ENCODE data around the gene CD248.
A peak's percentile ranks its signal among the peaks of the same experiment; 100 is the strongest.
"Not testable (repeated sequence)": the region's sequence is repeated elsewhere in the genome, so short reads cannot be mapped to it uniquely, and the experiment has no call there.

The CD248 gene, protein sequence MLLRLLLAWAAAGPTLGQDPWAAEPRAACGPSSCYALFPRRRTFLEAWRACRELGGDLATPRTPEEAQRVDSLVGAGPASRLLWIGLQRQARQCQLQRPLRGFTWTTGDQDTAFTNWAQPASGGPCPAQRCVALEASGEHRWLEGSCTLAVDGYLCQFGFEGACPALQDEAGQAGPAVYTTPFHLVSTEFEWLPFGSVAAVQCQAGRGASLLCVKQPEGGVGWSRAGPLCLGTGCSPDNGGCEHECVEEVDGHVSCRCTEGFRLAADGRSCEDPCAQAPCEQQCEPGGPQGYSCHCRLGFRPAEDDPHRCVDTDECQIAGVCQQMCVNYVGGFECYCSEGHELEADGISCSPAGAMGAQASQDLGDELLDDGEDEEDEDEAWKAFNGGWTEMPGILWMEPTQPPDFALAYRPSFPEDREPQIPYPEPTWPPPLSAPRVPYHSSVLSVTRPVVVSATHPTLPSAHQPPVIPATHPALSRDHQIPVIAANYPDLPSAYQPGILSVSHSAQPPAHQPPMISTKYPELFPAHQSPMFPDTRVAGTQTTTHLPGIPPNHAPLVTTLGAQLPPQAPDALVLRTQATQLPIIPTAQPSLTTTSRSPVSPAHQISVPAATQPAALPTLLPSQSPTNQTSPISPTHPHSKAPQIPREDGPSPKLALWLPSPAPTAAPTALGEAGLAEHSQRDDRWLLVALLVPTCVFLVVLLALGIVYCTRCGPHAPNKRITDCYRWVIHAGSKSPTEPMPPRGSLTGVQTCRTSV

GRCh38 chr11:66316849-66317251 is at the start of gene CD248:
Gene CD248 (minus strand): TSS chr11:66317044. CDS start chr11:66317027, 17 bp downstream.
- no peaks in the 10 kb centered on the region for H3K9me3 Mint-ChIP-seq (ENCODE audit: low read depth)
- peaks cover 62% of the 10 kb centered on the region for H3K4me1 Mint-ChIP-seq (ENCODE audit: low read depth)
- H3K27me3 Mint-ChIP-seq: no peaks in the 10 kb centered on the region
- peak within 1 kb of the TSS; percentile 97 for H3K27ac Mint-ChIP-seq
- peaks cover 2% of the 10 kb centered on the region for H3K36me3 Mint-ChIP-seq
- peak within 1 kb of the TSS; percentile 87 for H3K4me3 Mint-ChIP-seq

- no peaks in the 10 kb centered on the region for H3K9me3 Mint-ChIP-seq (ENCODE audit: low read depth)
- peaks cover 7% of the 10 kb centered on the region for H3K4me1 Mint-ChIP-seq (ENCODE audit: low read depth)
- no peaks in the 10 kb centered on the region for H3K27me3 Mint-ChIP-seq
- H3K27ac Mint-ChIP-seq: no peak overlapping the region
- no peak overlapping the region for H3K4me3 Mint-ChIP-seq
- no peaks in the 10 kb centered on the region for H3K36me3 Mint-ChIP-seq
Measured at GRCh38 chr11:66365711-66366619, 49.1 kb upstream of the CD248 start.

DNA sequence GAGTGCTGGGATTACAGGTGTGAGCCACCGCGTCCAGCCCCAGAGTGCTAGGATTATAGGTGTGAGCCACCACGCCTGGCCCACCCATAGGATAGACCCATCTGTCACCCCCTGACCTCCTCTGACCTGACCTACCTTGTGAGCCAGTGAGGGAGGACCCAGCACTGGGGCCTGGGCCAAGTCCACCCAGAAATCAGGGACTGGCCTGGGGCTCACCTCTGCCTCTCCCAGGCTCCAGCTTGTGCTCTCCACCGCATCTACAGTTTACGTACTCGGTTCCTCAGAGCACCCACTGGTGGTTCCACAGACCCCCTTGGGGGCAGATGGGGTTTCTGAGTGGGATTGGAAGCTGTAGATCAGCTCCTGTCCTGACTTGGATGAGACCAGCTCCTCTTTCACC is 48.3 kb upstream of the CD248 start:
- peaks cover 2% of the 10 kb centered on the region for H3K4me1 Mint-ChIP-seq (ENCODE audit: low read depth)
- H3K36me3 Mint-ChIP-seq: no peaks in the 10 kb centered on the region
- no peaks in the 10 kb centered on the region for H3K9me3 Mint-ChIP-seq (ENCODE audit: low read depth)
- no peak overlapping the region for H3K4me3 Mint-ChIP-seq
- H3K27me3 Mint-ChIP-seq: no peaks in the 10 kb centered on the region
- H3K27ac Mint-ChIP-seq: no peak overlapping the region

- H3K27me3 Mint-ChIP-seq: no peaks in the 10 kb centered on the region
- no peaks in the 10 kb centered on the region for H3K4me1 Mint-ChIP-seq (ENCODE audit: low read depth)
- no peak overlapping the region for H3K27ac Mint-ChIP-seq
- no peak overlapping the region for H3K4me3 Mint-ChIP-seq
- no peaks in the 10 kb centered on the region for H3K36me3 Mint-ChIP-seq
- no peaks in the 10 kb centered on the region for H3K9me3 Mint-ChIP-seq (ENCODE audit: low read depth)
Measured at GRCh38 chr11:66363805-66364535, 47.1 kb upstream of the CD248 start.

DNA sequence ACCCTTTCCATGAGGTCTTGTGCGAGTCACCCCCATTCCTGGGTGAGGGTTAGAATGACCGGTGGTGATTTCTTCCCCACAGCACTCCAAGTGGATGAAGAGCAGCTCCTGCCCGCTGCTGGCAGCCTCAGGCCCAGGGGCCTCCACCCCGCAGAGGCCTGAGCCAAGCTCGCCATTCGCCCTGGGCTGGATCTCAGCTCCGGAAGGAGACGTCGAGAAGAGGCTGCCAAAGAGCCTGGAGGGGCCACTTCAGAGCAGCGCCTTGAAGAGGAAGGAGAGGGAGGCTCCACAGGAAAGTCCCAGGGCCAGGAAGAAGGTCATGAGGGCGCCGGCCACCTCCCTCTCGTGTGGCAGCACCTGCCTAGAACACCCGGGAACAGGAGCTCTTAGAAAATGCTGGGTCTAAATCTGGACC is 46.4 kb upstream of the CD248 start:
- Mint-ChIP-seq H3K36me3 (no peaks in the 10 kb centered on the region), H3K9me3 (ENCODE audit: low read depth) (no peaks in the 10 kb centered on the region), H3K4me1 (ENCODE audit: low read depth) (no peaks in the 10 kb centered on the region), H3K27me3 (no peaks in the 10 kb centered on the region), H3K4me3 (no peak overlapping the region), H3K27ac (no peak overlapping the region)

DNA sequence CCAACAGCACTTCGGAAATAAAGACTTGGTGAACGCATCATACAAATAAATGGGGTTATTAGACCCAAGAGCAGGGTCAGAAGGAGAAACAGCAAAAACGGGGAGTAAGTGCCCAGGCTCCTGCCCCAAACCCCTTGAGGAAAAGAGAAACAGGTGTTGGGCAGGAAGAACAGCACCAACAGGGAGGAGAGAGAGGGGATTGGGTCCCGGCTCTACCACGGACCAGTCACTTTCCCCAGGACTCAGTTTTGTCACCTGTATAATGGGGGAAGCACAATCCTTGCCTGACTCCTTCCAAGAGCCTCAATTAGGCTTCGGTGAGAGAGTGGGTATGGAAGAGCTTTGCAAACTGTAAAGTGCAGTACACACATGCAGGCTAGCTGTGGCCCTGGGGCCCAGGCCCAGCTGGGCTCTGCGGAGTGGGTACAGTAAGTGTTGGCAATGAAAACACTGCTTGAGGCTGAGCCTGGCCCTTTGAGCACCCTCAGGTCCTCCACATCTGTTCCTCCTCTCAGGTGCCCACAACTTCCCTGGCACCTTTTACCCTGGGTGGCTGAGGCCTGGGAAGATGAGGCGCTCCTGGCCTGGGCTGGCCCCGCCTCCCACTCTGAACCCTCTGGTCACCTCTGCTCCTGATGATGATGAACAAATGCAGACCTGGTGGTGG is 45.8 kb upstream of the CD248 start:
- no peaks in the 10 kb centered on the region for H3K27me3 Mint-ChIP-seq
- no peaks in the 10 kb centered on the region for H3K9me3 Mint-ChIP-seq (ENCODE audit: low read depth)

DNA sequence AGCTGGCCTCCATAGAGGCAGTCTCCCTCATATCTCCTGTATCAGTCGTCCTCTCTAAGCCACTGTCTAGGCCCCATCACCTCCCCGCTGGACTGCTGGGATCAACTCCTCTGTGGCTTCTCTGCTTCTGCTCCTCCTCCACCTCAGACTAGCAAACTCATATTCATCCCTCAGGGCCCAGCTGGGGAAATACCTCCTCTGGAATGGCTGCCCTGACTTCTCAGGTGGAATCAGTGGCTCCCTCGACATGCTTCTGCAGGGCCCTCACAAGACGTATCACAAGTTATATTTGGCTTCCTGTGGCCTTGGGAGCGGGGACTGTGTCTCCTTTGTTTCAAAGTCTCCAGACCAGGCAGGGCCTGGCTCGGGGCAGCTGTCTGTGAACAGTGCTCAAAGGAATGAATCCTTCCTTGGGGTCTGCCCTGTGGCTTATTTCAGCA is 44.7 kb upstream of the CD248 start:
- no peaks in the 10 kb centered on the region for H3K4me1 Mint-ChIP-seq (ENCODE audit: low read depth)
- H3K27me3 Mint-ChIP-seq: no peaks in the 10 kb centered on the region
- H3K9me3 Mint-ChIP-seq (ENCODE audit: low read depth): no peaks in the 10 kb centered on the region
- H3K27ac Mint-ChIP-seq: no peak overlapping the region
- H3K4me3 Mint-ChIP-seq: no peak overlapping the region
- no peaks in the 10 kb centered on the region for H3K36me3 Mint-ChIP-seq

More for the DNA sequence above, 45.8 kb upstream of the CD248 start:
- no peaks in the 10 kb centered on the region for H3K36me3 Mint-ChIP-seq
- no peak overlapping the region for H3K4me3 Mint-ChIP-seq
- no peak overlapping the region for H3K27ac Mint-ChIP-seq
- H3K4me1 Mint-ChIP-seq (ENCODE audit: low read depth): no peaks in the 10 kb centered on the region

DNA sequence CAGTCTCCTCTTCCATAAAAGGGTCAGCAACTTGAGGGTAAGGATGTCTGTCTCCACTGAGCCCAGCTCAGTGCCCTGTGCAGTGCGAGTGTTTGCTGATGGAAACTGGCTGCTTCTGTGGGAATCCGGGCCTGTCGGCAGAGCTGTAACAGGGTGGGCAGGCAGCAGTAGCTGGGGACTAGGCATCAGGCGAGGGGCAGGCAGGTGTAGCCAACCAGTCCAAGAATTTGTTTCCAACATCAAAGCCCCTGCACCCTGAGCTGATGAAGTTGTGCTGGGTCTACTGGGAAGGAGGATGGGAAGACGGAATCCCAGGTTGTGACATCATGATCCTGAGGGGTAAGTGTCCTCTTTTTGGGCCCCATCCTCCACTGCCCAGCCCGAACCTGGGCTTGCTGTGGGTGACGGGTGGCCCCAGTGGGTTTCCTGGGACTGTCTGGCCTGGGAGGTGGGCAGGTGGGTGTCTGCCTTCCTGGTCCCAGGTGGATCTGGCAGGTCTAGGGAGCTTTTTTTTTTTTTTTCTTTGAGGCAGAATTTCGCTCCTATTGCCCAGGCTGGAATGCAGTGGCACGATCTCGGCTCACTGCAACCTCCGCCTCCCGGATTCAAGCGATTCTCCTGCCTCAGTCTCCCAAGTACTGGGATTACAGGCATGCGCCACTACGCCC is 43.7 kb upstream of the CD248 start:
- Mint-ChIP-seq H3K27ac (no peak overlapping the region), H3K27me3 (no peaks in the 10 kb centered on the region), H3K4me1 (ENCODE audit: low read depth) (no peaks in the 10 kb centered on the region), H3K4me3 (no peak overlapping the region), H3K9me3 (ENCODE audit: low read depth) (no peaks in the 10 kb centered on the region), H3K36me3 (no peaks in the 10 kb centered on the region)

GRCh38 chr11:66359662-66360087 is 42.8 kb upstream of the CD248 start:
- no peak overlapping the region for H3K4me3 Mint-ChIP-seq
- no peak overlapping the region for H3K27ac Mint-ChIP-seq
- H3K36me3 Mint-ChIP-seq: no peaks in the 10 kb centered on the region
- no peaks in the 10 kb centered on the region for H3K27me3 Mint-ChIP-seq
- no peaks in the 10 kb centered on the region for H3K4me1 Mint-ChIP-seq (ENCODE audit: low read depth)
- H3K9me3 Mint-ChIP-seq (ENCODE audit: low read depth): no peaks in the 10 kb centered on the region

GRCh38 chr11:66350560-66351235 is 33.9 kb upstream of the CD248 start:
- Mint-ChIP-seq H3K4me1 (ENCODE audit: low read depth) (peaks cover 23% of the 10 kb centered on the region), H3K27ac (peak overlapping the region; percentile 29)
- H3K27me3 Mint-ChIP-seq; H3K36me3 Mint-ChIP-seq; H3K9me3 Mint-ChIP-seq (ENCODE audit: low read depth); H3K4me3 Mint-ChIP-seq: not testable (repeated sequence)

DNA sequence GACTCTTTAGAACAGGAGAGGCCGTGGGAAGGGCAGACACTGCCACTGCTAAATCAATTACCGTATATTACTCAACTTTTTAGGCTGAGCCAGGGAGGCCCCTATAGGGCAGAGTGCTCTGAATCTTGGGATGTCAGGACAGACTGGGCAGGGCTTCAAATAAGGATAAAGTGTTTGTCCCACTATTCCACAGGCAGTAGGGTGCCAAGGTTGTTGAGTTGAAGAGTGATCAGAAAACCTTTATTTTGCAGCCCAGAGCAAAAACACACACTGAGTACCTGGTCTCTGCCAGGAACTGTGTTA is 32.2 kb upstream of the CD248 start:
- H3K4me1 Mint-ChIP-seq (ENCODE audit: low read depth): peaks cover 34% of the 10 kb centered on the region
- H3K36me3 Mint-ChIP-seq: peaks cover 3% of the 10 kb centered on the region
- no peaks in the 10 kb centered on the region for H3K27me3 Mint-ChIP-seq
- no peak overlapping the region for H3K27ac Mint-ChIP-seq
- peak overlapping the region; percentile 93 for H3K4me3 Mint-ChIP-seq
- H3K9me3 Mint-ChIP-seq (ENCODE audit: low read depth): no peaks in the 10 kb centered on the region

DNA sequence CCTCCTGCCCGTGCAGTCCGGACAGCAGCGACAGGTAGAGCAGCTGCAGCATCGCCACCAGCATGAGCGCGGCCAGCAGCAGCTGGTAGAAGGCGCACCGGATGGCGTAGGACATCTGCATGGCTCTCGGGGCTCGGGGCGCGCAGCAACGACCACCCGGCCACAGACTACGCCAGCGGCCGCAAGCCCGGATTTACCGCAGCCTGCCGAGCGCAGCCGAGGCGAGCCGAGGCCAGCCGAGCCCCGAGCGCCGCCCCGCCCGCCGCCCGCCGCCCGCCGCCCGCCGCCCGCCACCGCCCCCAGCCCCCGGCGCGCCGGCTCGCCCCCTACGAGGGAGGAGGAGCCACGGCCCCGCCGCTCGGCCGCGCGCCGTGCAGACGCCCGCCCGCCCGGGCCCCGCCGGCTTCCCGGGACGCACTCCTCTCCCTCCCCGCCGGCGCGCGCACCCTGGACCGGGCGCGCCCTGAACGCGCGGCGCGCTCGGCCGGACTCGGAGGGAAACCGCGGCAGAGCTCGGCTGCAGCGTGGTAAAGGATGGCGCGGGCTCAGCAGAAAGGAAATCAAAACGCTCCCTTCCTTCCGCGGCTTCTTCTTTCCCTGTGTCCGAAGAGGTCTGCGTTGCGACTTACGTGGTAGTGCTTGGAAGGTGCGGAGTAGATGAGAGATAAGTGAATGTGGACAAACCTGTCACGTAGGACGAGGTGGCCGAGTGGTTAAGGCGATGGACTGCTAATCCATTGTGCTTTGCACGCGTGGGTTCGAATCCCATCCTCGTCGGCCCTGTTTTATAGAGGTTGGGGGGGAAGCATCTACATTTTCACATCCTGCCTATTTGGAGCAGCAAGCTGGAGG is 30.8 kb upstream of the CD248 start, which contains the start of gene B4GAT1:
Gene B4GAT1, minus strand, starts transcription at position 205 of the 852 bp plus-strand sequence. Its CDS starts 84 bp downstream, at position 121.
- Mint-ChIP-seq H3K9me3 (ENCODE audit: low read depth) (no peaks in the 10 kb centered on the region), H3K4me1 (ENCODE audit: low read depth) (peaks cover 47% of the 10 kb centered on the region), H3K27ac (peak within 1 kb of the TSS; percentile 99), H3K4me3 (peak within 1 kb of the TSS; percentile 93), H3K27me3 (no peaks in the 10 kb centered on the region), H3K36me3 (no peaks in the 10 kb centered on the region)

All from activated naive CD8-positive, alpha-beta T cell (primary cell).